Measurements from ENCODE around the gene ARHGAP23.
"Not testable (repeated sequence)": the region's sequence is repeated elsewhere in the genome, so short reads cannot be mapped to it uniquely, and the experiment has no call there.

DNA sequence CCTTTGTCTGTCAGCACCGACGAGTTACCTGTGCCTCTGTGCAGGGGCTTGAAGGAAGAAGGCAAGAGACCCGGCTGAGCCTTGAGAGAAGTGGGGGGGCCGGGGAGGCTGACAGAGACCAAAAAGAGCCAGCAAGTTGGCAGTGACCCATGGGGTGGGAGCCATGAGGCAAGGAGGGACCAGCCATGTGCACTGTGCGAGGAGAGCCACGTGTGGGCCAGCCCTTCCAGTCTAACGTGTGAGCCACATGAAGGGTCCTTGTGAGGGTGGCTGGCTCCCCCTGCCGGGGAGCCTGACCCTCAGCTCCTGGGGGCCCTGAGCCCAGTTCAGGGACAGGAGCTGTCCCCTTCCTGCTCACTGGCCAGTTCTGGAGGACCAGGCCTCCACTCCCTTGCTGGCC is 46.4 kb downstream of the ARHGAP23 start:
- TF ChIP-seq, protein P1, sequence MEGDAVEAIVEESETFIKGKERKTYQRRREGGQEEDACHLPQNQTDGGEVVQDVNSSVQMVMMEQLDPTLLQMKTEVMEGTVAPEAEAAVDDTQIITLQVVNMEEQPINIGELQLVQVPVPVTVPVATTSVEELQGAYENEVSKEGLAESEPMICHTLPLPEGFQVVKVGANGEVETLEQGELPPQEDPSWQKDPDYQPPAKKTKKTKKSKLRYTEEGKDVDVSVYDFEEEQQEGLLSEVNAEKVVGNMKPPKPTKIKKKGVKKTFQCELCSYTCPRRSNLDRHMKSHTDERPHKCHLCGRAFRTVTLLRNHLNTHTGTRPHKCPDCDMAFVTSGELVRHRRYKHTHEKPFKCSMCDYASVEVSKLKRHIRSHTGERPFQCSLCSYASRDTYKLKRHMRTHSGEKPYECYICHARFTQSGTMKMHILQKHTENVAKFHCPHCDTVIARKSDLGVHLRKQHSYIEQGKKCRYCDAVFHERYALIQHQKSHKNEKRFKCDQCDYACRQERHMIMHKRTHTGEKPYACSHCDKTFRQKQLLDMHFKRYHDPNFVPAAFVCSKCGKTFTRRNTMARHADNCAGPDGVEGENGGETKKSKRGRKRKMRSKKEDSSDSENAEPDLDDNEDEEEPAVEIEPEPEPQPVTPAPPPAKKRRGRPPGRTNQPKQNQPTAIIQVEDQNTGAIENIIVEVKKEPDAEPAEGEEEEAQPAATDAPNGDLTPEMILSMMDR (IDR thresholded peaks at IDR 0.05) = peak in 3 of 4 experiments; percentile 11 to 54 (median 23)
- TF ChIP-seq POLR2A (IDR thresholded peaks at IDR 0.05) = not testable (repeated sequence)

All from prostate gland (tissue), 2 donors.